Measurements from ENCODE around the gene ARL14EP.

- TF ChIP-seq FOXM1 (IDR thresholded peaks at IDR 0.05; ENCODE audit: borderline replicate concordance), result no peak
- no peak for TF ChIP-seq PKNOX1 (IDR thresholded peaks at IDR 0.05)
- TF ChIP-seq L3MBTL2 (conservative IDR thresholded peaks at IDR 0.05), result no peak
These were observed 28.2 kb downstream of the ARL14EP start for GRCh38 chr11:30351061-30351460.

Measured in HEK293T (cell line).